Neutrophil (primary cell): ENCODE data around the gene HNF1B.

Experiments used
- H3K27ac ChIP-seq: fragments of 200-600 bp; sonication (generic); 2 replicates; pipeline ENCODE4 v1.5.1; 2016; ENCODE audit warnings: mild to moderate bottlenecking, moderate library complexity
- H3K27me3 ChIP-seq: fragments of 200-600 bp; sonication (generic); 2 replicates; pipeline ENCODE4 v1.6.0; 2016; ENCODE audit warnings: mild to moderate bottlenecking
- H3K36me3 ChIP-seq: fragments of 200-600 bp; sonication (generic); 2 replicates; pipeline ENCODE4 v1.5.1; 2017
- H3K4me1 ChIP-seq, 2 experiments: fragments of 200-600 bp in 1 of 2; sonication (generic) in 1 of 2; 1 replicate in 1 of 2; 2 replicates in 1 of 2; pipeline versions ENCODE4 v1.5.1 to v1.6.1; 2013 to 2016; ENCODE audit warnings: low read depth in 1 of 2, low read length in 1 of 2, mild to moderate bottlenecking in 1 of 2, moderate library complexity in 1 of 2; ENCODE audit not compliant: control insufficient read depth in 1 of 2, insufficient read depth in 1 of 2
- H3K4me3 ChIP-seq, 2 experiments: fragments of 200-600 bp in 1 of 2; sonication (generic) in 1 of 2; 1 replicate in 1 of 2; 2 replicates in 1 of 2; pipeline ENCODE4 v1.5.1; 2013 to 2016; ENCODE audit warnings: low read depth in 1 of 2, low read length in 1 of 2, mild to moderate bottlenecking in 1 of 2, moderate library complexity in 1 of 2
- H3K9me3 ChIP-seq: fragments of 200-600 bp; sonication (generic); 2 replicates; pipeline ENCODE4 v1.5.1; 2016
- TF ChIP-seq, protein P1 (sequence below): fragments of 200-600 bp; sonication (generic); IDR thresholded peaks from 2 replicates; pipeline ENCODE4 v1.5.1; 2016; ENCODE audit warnings: antibody characterized with exemption

HNF1B gene

DNA sequence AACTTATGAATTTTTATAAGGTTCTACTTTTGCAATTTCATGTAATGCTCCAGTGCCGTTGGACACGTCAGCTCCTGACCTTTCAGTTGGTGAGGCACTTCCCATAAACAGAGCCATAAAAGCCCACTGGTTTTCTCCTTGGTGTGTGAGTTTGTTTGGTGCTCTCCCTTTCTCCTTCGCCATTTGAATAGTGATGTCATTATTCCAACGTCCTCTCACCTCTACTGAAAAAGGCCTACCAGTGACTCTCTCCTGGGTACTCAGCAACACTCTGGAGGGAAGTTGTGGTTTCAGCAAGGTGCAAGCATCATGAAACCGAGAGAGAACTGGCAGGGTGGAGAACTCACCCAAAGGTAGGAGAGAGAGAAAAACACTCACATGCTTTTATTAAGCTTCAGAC lies 29.6 kb upstream of the HNF1B start:
- peaks cover 19 to 20% of the 10 kb centered on the region in 2 experiments for H3K4me1 ChIP-seq
- H3K9me3 ChIP-seq, result no peaks in the 10 kb centered on the region
- H3K36me3 ChIP-seq, result no peaks in the 10 kb centered on the region
- TF ChIP-seq, protein P1, sequence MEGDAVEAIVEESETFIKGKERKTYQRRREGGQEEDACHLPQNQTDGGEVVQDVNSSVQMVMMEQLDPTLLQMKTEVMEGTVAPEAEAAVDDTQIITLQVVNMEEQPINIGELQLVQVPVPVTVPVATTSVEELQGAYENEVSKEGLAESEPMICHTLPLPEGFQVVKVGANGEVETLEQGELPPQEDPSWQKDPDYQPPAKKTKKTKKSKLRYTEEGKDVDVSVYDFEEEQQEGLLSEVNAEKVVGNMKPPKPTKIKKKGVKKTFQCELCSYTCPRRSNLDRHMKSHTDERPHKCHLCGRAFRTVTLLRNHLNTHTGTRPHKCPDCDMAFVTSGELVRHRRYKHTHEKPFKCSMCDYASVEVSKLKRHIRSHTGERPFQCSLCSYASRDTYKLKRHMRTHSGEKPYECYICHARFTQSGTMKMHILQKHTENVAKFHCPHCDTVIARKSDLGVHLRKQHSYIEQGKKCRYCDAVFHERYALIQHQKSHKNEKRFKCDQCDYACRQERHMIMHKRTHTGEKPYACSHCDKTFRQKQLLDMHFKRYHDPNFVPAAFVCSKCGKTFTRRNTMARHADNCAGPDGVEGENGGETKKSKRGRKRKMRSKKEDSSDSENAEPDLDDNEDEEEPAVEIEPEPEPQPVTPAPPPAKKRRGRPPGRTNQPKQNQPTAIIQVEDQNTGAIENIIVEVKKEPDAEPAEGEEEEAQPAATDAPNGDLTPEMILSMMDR, result no peak
- H3K27me3 ChIP-seq, result no peaks in the 10 kb centered on the region
- no peak overlapping the region for H3K4me3 ChIP-seq
- no peak overlapping the region for H3K27ac ChIP-seq

DNA sequence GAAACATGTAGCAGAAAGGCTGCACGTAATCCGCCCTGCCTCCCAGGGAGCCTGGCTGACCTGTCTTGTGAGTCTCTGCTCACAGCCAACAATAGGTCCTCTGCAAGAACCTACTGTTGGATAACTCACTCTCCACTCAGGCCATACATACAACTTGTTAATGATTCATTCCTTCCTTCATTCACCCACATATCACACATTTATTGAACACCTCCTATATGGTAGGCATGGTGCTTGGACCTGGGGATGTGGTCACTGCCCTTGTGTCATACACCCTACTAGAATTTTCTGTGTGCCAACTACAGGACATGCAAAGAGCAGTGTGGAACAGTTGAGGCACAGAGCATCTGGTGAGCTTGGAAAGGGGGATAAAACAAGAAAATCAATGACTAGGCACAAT lies 28.1 kb upstream of the HNF1B start:
- H3K9me3 ChIP-seq, result no peaks in the 10 kb centered on the region
- TF ChIP-seq, protein P1, result no peak
- H3K4me1 ChIP-seq, result peaks cover 19 to 20% of the 10 kb centered on the region in 2 experiments
- no peaks in the 10 kb centered on the region for H3K36me3 ChIP-seq
- no peaks in the 10 kb centered on the region for H3K27me3 ChIP-seq
- no peak overlapping the region for H3K27ac ChIP-seq
- no peak overlapping the region for H3K4me3 ChIP-seq

DNA sequence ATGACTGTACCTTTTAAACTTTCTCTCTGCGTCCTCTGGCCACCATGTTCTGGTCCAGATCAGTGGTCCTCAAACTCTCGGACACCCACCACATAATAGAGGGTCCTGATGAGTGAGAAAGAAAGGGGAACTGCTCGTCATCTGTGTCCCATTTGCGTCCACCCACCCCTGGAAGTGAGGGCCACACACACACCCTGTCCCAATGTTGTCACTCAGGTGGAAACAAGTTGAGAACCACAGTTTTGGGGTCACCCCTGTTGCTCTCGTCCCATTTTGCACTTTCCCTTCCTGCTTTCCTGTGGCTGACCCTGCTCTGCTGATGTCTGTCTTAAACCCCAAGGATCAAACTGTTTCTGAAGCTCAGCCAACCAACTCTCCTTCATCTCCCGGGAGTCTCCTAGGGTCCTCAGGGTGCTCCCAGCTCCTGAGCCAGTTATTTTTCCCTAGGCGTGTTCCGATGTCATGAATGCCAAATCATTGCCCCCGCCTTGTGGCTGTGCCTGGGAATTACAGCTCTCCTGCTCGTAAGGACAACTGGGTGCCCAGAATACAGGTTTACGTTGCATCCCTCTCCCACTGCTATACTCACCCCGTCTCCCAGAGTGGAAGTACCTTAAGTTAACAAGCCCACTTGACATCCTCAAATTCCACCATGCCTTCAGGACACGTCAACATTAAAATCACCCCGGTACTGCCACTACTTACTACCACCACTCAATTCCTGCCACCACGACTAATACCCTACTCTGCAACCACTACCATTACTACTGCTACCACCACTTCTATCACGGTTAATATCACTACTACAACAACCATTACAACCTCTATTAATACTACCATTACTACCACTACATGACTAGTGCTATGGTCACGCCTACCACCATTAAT lies 26.0 kb upstream of the HNF1B start:
- Histone ChIP-seq H3K4me1 (peaks cover 28 to 32% of the 10 kb centered on the region in 2 experiments), H3K36me3 (no peaks in the 10 kb centered on the region), H3K9me3 (no peaks in the 10 kb centered on the region), H3K27ac (no peak overlapping the region), H3K27me3 (no peaks in the 10 kb centered on the region), H3K4me3 (no peak overlapping the region)
- TF ChIP-seq, protein P1, result no peak

DNA sequence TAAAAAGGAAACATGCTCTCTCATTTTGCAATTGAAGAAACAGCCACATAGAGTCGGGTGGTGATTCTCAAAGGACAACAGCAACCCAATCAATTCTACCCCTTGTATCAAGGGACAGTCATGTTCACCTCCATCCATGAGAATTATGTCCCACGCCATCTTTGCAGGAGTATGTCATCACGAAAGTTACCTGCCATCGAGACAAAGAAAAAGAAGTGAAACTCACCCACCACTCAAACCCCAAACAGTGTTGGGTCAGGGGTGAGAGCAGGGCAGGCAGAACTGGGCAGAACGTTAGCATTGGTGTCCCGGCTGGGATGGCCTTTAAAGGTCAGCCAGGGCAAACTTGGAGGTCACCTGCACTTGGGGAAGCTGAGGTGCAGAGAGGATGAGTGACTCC lies 24.2 kb upstream of the HNF1B start:
- H3K27ac ChIP-seq, result no peak overlapping the region
- H3K4me3 ChIP-seq, result no peak overlapping the region
- no peaks in the 10 kb centered on the region for H3K36me3 ChIP-seq
- TF ChIP-seq, protein P1, result no peak
- peaks cover 15 to 19% of the 10 kb centered on the region in 2 experiments for H3K4me1 ChIP-seq
- H3K27me3 ChIP-seq, result no peaks in the 10 kb centered on the region
- no peaks in the 10 kb centered on the region for H3K9me3 ChIP-seq

DNA sequence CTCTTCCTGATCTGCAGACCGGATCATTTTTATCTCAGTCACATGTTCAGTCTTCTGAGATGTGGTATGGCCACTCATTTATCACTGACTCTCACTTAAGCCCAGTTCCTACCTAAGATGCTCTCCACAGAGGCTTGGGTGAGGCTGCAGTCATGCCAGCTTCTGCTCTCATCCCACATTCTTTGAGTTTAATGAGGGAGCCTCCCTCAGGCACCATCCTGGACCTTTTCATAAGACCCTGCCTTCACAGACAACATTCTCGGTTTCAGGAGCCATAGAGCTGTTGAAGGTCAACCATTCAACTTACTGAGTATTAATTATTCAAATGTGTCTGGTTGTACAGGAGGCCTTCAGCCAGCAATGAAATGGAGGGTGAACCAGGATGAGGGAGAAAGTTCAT lies 23.6 kb upstream of the HNF1B start:
- H3K4me3 ChIP-seq, result no peak overlapping the region
- TF ChIP-seq, protein P1, result no peak
- no peaks in the 10 kb centered on the region for H3K27me3 ChIP-seq
- H3K4me1 ChIP-seq, result peaks cover 10 to 13% of the 10 kb centered on the region in 2 experiments
- H3K9me3 ChIP-seq, result no peaks in the 10 kb centered on the region
- H3K27ac ChIP-seq, result no peak overlapping the region
- H3K36me3 ChIP-seq, result no peaks in the 10 kb centered on the region
